Activated T-cell treated with anti-CD3 and anti-CD28 coated beads, Interleukin-2, amount 50 U/mL, for 4 hours (primary cell): ENCODE measurements around the gene CYP24A1. TPM values are rescaled to one million over a fixed set of nuclear protein-coding genes. Genes with fewer than 3 reads are reported as not detected.

ENCODE experiments used
- ATAC-seq, 2 donors: fragments of 200-7000 bp; cut with Tn5 transposase; one replicate each; pipeline ENCODE4 v1.10.0; 2021
- DNase-seq: peaks from one replicate; pipeline ENCODE4 v3.0.0-alpha.2; 2020
- H3K27me3 Mint-ChIP-seq: one replicate; pipeline ENCODE4 v1.8.0; 2021; ENCODE audit warnings: low read depth, mixed read lengths
- H3K36me3 Mint-ChIP-seq: one replicate; pipeline ENCODE4 v1.8.0; 2022; ENCODE audit warnings: mixed read lengths; ENCODE audit not compliant: insufficient read depth
- H3K4me1 Mint-ChIP-seq: one replicate; pipeline ENCODE4 v1.8.0; 2021; ENCODE audit warnings: low read depth, mixed read lengths
- H3K4me3 Mint-ChIP-seq: one replicate; pipeline ENCODE4 v1.8.0; 2021; ENCODE audit warnings: mild to moderate bottlenecking, moderate library complexity, mixed read lengths
- H3K9me3 Mint-ChIP-seq: one replicate; pipeline ENCODE4 v1.8.0; 2021; ENCODE audit warnings: mixed read lengths
- total RNA-seq, 3 donors: library from RNA; stranded (reverse); gene quantifications; one replicate each; pipeline ENCODE4 v1.2.1, GENCODE V29; 2021

The CYP24A1 gene
- total RNA-seq, 3 donors from 2014 or later, result not detected

GRCh38 chr20:54151075-54151439 is 22.7 kb downstream of the CYP24A1 start:
- H3K4me3 Mint-ChIP-seq, result no peak overlapping the region
- no peaks in the 10 kb centered on the region for H3K36me3 Mint-ChIP-seq
- no peaks in the 10 kb centered on the region for H3K9me3 Mint-ChIP-seq
- H3K27me3 Mint-ChIP-seq, result peaks cover 2% of the 10 kb centered on the region
- H3K4me1 Mint-ChIP-seq, result no peaks in the 10 kb centered on the region
- no peak for ATAC-seq
- DNase-seq, result no peak

DNA sequence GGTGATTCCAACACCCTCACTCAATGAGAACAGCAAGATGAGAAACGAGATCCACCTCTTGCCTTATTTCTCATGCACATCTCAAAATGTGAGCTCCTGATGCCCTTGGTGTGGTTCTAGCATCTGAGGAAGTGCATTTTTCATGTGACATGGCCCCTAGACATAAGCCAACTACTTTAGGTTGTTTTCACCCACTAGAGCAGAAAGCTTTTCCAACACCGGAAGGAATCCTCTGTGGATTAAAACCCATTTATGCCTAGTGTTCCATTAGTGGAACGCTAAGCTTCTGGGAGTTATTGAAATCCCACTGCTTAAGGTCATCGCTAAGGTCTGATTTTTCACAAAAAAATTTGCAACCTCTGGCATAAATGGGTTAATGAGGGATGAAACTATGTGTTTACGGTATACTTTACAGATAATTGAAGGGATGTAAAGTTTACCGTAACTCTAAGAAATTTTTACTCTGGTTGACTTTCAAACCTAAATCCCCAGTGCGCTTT is 24.0 kb downstream of the CYP24A1 start:
- no peak for DNase-seq
- no peak for ATAC-seq
- Mint-ChIP-seq H3K36me3 (no peaks in the 10 kb centered on the region), H3K4me1 (no peaks in the 10 kb centered on the region), H3K4me3 (no peak overlapping the region), H3K27me3 (peaks cover 4% of the 10 kb centered on the region), H3K9me3 (no peaks in the 10 kb centered on the region)

GRCh38 chr20:54148947-54149764 is 24.6 kb downstream of the CYP24A1 start:
- ATAC-seq, result no peak
- Mint-ChIP-seq H3K9me3 (no peaks in the 10 kb centered on the region), H3K4me1 (no peaks in the 10 kb centered on the region), H3K4me3 (no peak overlapping the region), H3K27me3 (peaks cover 5% of the 10 kb centered on the region), H3K36me3 (no peaks in the 10 kb centered on the region)
- no peak for DNase-seq

DNA sequence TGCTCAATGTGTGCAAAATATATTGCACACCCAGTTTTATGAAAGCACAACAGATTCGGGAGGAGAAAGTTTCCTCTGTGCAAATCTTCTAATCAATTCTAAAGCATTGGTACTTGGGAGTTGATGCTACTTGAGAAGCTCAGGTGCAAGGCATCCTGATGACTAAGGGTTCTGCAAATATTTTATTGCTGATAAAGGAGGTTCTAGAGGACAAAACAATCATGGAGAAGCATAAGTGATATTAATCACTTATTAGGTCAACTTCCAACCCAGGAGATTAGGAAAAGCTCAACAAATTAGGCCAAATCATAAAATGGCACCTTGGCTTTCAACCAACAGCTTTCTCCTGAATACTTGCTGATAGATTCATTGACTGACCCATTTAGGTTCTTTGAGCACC is 27.1 kb downstream of the CYP24A1 start:
- ATAC-seq, result no peak
- DNase-seq, result no peak
- no peaks in the 10 kb centered on the region for H3K36me3 Mint-ChIP-seq
- no peaks in the 10 kb centered on the region for H3K4me1 Mint-ChIP-seq
- no peaks in the 10 kb centered on the region for H3K9me3 Mint-ChIP-seq
- no peak overlapping the region for H3K4me3 Mint-ChIP-seq
- peaks cover 6% of the 10 kb centered on the region for H3K27me3 Mint-ChIP-seq

- H3K27me3 Mint-ChIP-seq, result peaks cover 6% of the 10 kb centered on the region
- no peak overlapping the region for H3K4me3 Mint-ChIP-seq
- H3K9me3 Mint-ChIP-seq, result no peaks in the 10 kb centered on the region
- no peaks in the 10 kb centered on the region for H3K4me1 Mint-ChIP-seq
- DNase-seq (no peak), ATAC-seq (no peak)
- no peaks in the 10 kb centered on the region for H3K36me3 Mint-ChIP-seq
Observed at GRCh38 chr20:54144847-54145414, 28.9 kb downstream of the CYP24A1 start.

GRCh38 chr20:54140927-54141566 is 32.7 kb downstream of the CYP24A1 start:
- no peak overlapping the region for H3K4me3 Mint-ChIP-seq
- no peak for DNase-seq
- no peak for ATAC-seq
- H3K9me3 Mint-ChIP-seq, result no peaks in the 10 kb centered on the region
- H3K36me3 Mint-ChIP-seq, result no peaks in the 10 kb centered on the region
- no peaks in the 10 kb centered on the region for H3K4me1 Mint-ChIP-seq
- peaks cover 13% of the 10 kb centered on the region for H3K27me3 Mint-ChIP-seq

DNA sequence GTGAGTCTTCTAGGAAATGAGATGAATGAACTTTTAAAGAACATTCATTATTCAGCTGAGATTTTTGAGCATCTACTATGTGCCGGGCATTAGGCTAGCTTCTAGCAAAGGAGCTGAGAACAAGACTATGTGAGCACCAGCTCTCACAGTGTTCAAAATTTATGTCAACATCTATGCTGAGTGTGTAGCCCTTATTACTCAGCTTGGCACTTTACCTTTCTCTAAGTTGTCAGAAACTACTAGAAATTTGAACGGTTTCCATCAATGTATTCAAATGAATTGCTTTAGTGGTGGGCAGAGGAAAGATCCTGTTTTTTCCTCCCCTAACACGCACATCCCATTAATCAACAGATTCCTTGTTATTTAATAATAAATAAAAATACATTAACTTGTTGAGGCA is 33.3 kb downstream of the CYP24A1 start:
- H3K9me3 Mint-ChIP-seq, result no peaks in the 10 kb centered on the region
- H3K27me3 Mint-ChIP-seq, result peaks cover 10% of the 10 kb centered on the region
- no peak for ATAC-seq
- no peaks in the 10 kb centered on the region for H3K4me1 Mint-ChIP-seq
- no peak overlapping the region for H3K4me3 Mint-ChIP-seq
- DNase-seq, result no peak
- H3K36me3 Mint-ChIP-seq, result no peaks in the 10 kb centered on the region

- H3K27me3 Mint-ChIP-seq, result peaks cover 10% of the 10 kb centered on the region
- H3K9me3 Mint-ChIP-seq, result no peaks in the 10 kb centered on the region
- H3K36me3 Mint-ChIP-seq, result no peaks in the 10 kb centered on the region
- no peak for DNase-seq
- no peak overlapping the region for H3K4me3 Mint-ChIP-seq
- no peaks in the 10 kb centered on the region for H3K4me1 Mint-ChIP-seq
- ATAC-seq, result no peak
Observed at GRCh38 chr20:54140067-54140466, 33.7 kb downstream of the CYP24A1 start.

DNA sequence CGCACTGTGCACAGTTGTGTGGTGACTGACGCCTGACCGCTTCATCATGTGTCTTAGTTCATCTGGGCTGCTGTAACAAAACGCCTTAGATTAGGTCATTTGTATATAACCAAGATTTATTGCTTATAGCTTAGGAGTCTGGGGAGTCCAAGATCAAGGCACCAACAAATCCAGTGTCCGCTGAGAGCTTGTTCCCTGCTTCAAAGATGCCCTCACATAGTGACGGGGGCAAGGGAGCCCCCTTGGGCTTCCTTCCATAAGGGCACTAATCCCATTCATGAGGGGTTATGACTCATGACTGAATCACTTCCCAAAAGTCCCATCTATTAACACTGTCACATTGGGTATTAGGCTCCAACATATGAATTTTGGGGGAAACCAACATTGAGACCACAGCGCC is 34.6 kb downstream of the CYP24A1 start:
- Mint-ChIP-seq H3K4me3 (no peak overlapping the region), H3K9me3 (no peaks in the 10 kb centered on the region), H3K4me1 (no peaks in the 10 kb centered on the region), H3K27me3 (peaks cover 10% of the 10 kb centered on the region), H3K36me3 (no peaks in the 10 kb centered on the region)
- ATAC-seq (no peak), DNase-seq (no peak)

GRCh38 chr20:54138427-54138826 is 35.4 kb downstream of the CYP24A1 start:
- H3K4me3 Mint-ChIP-seq, result no peak overlapping the region
- no peak for ATAC-seq

DNA sequence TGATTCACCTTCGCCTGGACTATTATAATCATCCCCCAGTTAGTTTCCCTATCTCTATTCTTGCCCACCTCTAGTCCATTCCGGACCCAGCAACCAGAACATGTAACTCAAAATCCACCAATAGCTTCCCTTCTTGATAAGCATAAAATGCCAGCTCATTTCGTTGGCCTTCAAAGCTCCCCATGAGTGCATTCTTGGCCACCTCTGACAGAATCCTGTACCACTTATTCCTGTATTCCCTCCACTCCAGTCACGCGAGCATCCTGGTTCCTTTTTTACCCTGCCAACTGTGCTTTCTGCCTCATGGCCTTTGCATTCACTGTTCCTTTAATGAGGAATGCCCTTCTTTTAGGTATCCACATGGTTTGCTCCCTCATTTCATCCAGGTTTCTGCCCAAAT is 36.7 kb downstream of the CYP24A1 start:
- Mint-ChIP-seq H3K4me1 (no peaks in the 10 kb centered on the region), H3K27me3 (peaks cover 8% of the 10 kb centered on the region), H3K4me3 (no peak overlapping the region), H3K36me3 (no peaks in the 10 kb centered on the region), H3K9me3 (no peaks in the 10 kb centered on the region)
- no peak for ATAC-seq
- no peak for DNase-seq

More at GRCh38 chr20:54138427-54138826, 35.4 kb downstream of the CYP24A1 start:
- no peak for DNase-seq
- Mint-ChIP-seq H3K27me3 (peaks cover 8% of the 10 kb centered on the region), H3K4me1 (no peaks in the 10 kb centered on the region), H3K9me3 (no peaks in the 10 kb centered on the region), H3K36me3 (no peaks in the 10 kb centered on the region)

DNA sequence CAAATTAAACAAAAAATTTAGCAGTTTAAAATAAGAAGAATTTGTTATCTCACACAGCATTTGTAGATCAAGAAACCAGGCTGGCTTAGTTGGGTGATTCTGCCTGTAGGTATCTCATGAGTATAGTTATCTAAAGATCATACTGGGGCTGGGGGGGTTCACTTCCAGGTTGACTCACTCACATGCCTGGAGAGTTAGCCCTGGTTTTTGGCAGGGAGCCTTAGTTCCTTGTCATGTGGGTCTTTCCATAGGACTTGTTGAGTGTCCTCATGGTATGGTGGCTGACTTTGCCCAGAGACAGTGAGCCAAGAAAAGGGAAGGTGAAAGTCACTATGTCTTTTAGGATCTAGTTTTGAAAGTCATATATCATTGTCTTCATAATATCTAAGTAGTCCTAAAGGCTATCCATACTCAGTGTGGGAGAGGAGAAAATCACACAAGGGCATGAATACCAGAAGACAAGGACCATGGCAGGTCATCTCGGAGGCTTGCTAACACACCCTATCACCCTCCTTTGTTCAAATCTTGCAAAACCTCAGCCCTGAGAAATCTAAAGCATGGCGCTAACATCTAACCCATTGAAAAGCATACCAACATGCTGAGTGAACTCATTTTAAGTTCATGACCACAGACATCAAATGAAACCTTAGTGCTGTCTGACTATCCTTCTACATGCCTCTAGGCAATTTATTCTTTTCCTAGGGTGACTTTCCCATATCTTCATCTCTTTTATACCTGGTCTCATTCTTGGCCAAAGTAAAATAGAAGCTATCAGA is 39.2 kb downstream of the CYP24A1 start:
- Mint-ChIP-seq H3K4me1 (no peaks in the 10 kb centered on the region), H3K36me3 (no peaks in the 10 kb centered on the region), H3K27me3 (peaks cover 15% of the 10 kb centered on the region), H3K4me3 (no peak overlapping the region), H3K9me3 (peaks cover 3% of the 10 kb centered on the region)
- ATAC-seq, result no peak
- no peak for DNase-seq

- no peaks in the 10 kb centered on the region for H3K36me3 Mint-ChIP-seq
- no peak overlapping the region for H3K4me3 Mint-ChIP-seq
- DNase-seq, result no peak
- H3K27me3 Mint-ChIP-seq, result peaks cover 10% of the 10 kb centered on the region
- no peak for ATAC-seq
- no peaks in the 10 kb centered on the region for H3K4me1 Mint-ChIP-seq
- peaks cover 8% of the 10 kb centered on the region for H3K9me3 Mint-ChIP-seq
Observed at GRCh38 chr20:54133434-54134427, 40.1 kb downstream of the CYP24A1 start.
